Midbrain (tissue), 1 donor: ENCODE results near the gene CASP6.

Experiments used
- DNase-seq: peaks from one replicate; lab custom pipeline; 2025; lab: John Stamatoyannopoulos, UW

Gene CASP6

DNA sequence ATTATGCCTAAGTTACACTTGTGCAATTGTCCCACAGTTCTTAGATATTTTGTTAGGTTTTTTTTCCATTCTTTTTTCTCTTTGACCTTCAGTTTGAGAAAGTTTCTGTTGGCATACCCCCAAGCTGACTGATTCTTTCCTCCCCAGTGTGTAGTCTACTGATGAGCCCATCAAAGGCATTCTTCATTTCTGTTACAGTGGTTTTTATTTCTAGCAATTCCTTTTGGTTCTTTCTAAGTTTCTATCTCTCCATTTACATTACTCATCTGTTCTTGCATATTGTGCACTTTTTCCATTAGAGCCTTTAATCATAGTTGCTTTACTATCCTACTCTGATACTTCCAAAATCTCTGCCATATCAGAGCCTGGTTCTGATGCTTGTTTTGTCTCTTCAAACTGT lies 31.9 kb downstream of the CASP6 start:
- DNase-seq, result no peak

DNA sequence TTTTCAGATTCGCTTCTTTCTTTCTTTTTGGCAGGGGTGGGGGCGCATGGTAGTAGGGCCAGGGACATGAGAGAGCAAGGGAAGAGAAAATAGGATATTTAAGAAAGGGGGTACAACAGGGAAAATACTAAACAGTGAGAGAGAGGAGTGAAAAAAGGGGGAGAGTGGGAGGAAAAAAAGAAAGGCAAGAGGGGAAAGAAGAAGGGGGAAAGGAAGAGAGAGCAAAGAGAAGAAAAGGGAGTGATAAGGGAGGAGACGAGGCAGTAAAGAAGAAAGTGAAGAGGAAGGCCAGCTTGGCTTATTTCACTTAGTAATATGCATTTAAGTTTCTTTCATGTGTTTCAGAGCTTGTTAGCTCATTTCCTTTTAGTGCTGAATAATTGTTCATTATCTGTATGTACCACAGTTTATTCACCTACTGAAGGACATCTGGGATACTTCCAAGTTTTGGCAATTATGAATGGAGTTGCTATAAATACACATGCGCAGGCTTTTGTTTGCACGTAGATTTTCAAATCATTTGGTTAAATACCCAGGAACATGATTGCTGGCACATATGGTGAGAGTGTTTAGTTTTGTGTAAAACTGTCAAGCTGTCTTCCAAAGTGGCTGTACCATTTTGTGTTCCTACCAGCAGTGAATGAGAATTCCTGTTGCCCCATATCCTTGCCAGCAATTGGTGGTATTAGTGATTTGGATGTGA lies 37.3 kb downstream of the CASP6 start:
- no peak for DNase-seq

DNA sequence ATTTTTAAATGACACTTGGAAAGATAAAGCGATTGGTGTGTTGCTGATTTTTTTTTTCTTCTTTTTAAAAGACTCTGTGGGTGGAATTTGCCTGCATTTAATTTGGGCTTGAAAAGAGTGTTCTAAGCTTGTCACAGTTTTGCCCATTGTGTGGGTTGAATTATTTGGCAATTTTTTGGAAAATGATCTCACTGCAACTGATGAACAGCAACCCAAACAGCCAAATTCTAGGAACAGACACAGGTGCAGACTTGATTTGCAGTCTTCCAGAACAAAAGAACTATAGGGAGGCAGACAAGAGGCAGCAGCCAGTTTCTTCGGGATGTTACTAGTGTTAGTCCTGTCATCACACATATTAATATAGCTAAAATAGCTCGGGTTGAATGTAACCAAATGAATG lies 40.5 kb downstream of the CASP6 start:
- DNase-seq, result no peak

DNA sequence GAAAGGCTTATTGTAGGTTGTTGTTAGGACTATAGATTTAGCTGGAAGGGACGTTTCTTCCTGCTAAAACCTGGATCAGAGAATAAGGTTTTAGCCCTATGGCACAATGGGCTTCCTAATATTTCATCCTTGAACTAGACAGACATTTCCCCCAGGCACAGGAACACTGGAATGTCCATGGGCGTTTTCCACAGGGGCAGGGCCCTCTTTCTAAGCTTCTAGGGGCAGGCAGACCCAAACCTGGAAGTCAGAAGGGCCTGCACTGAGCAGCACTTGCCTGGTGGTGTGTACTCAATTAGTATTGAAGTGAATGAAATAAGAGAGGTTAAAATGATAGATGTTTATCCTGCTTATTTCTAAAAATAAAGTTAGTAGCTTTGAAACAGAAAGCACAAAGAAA lies 41.1 kb downstream of the CASP6 start:
- DNase-seq, result no peak

DNA sequence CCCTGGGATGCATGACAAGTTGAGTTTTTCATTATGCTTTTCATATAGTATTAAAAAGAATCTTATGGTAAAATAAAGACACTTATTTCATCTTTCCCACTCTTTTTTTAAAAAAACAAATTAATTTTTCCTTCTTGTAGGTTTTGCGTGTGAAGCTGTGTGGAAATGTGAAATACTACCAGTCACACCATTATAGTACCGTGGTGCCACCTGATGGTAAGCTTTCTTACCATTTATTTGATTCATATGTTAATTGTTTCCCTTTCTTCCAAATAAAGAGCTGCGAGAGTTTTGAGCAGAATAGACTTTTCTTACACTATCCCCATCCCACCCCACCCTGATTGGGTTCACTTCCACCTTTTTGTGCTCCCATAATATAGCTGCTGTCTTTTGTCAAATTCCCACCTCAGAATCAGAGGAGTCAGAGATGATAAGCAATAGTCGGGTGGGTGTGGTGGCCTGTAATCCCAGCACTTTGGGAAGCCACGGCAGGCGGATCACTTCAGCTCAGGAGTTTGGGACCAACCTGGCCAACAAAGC lies 44.3 kb downstream of the CASP6 start:
- DNase-seq, result no peak

DNA sequence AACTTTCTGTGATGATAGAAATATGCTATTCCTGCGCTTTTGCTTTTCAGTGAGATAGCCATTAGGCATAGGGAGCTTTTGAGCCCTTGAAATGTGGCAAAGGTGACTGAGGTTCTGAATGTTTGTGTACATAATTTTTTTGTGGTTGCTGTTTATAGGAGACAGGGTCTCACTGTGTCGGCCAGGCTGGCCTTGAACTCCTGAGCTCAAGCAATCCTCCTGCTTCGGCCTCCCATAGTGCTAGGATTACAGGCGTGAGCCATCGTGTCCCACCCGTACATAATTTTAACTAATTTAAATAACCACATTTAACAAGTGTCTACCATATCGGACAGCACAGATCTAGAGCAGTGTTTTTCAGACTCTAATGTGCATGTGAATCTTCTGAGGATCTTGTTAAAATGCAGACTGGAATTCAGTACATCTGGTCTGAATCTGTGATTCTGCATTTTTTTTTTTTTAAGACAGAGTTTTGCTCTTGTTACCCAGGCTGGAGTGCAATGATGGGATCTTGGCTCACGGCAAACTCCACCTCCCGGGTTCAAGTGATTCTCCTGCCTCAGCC lies 45.3 kb downstream of the CASP6 start:
- no peak for DNase-seq

DNA sequence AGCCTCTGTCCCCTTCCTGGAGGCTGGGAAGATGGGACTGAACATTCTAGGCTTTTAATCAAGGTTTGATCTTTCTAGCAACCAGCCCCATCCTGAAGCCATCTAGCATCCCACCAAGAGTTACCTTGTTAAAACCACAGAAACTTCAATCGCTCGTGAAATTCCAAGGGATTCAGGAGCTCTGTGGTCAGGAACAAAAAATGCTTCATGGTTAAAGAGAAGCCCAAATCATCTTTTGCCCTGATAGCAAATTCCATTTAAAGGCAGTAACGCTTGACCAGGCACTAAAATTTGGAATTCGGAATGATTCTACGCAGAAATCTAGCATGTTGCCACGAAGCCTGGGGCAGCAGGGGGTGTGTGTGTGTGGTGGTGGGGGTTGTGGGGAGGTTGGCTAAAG lies 47.8 kb downstream of the CASP6 start:
- no peak for DNase-seq

DNA sequence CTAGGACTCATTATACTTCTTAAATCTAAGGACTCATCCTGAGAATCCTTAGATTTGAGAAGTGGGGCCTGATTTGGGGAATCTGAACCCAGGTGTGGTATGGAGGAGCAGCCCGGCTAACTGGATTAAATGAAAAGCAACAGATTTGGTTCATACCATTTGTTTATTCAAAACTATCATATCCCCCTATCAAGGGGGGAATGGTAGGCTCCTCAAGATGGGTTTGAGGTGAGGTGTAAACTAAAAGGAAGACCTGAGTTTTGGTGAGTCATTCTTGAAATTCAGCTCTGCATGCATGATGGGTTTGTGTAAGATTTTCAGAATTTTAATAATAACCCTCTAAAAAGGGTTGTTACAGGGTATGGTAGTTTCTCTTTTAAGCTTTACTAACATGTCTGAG lies 53.4 kb downstream of the CASP6 start:
- DNase-seq, result no peak

DNA sequence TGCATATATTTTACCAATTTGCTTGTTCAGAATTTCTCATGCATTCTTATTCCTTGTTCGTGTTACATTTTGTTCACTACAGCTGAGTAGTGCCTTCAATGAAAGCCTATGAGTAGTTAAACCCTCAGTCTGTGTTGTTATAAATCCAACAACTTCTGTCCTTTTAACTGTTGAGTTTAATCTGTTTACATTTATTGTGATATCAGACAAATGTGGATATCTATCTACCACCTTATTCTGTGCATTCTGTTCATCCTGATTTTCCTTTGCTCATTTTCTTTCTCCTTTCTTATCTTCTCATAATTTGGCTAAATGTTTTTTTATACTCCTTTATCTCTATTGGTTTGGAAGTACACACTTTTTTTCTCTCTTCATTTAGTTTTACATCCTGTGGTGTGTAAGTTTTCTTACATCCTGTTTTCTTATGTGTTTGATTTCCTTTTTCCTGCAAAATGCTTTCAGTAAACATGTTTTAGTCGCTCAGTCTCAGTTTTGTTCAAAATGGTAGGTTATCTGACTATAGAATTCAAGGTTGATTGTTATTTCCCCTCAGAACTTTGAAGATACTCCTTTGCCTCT lies 54.2 kb downstream of the CASP6 start:
- DNase-seq, result no peak

DNA sequence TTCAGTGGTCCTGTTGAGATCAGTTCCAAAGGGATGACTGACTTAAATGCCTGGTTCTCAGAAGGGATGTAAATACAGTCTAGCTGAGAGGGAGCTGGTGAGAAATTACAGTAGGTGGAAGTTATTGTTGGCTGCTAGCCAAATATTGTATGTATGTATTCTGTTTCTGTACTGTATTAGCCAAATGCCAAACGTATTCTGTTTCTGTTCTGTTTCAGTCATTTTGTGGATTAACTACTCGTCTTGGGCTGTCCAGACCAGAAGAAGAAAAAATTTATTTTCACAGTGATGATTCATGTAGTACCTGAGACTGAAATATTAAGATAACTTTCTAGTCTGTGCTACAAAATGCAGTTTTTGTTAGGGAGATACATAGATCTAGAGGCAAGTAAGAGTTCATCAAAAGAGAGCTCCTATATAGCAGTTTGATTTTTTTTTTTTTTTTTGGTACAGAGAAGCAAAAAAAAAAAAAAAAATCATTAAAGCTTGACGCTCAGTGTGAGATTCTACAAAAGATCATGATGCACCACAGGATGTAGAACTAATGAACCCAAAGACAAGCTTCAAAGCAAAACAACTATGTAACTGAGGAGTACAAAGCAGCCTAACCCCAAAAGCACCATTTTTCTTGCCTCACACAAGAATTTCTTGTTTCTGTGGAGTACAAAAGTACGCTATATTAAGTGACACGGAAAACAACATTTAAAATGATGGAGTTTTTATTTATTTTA lies 54.8 kb downstream of the CASP6 start:
- DNase-seq, result no peak

DNA sequence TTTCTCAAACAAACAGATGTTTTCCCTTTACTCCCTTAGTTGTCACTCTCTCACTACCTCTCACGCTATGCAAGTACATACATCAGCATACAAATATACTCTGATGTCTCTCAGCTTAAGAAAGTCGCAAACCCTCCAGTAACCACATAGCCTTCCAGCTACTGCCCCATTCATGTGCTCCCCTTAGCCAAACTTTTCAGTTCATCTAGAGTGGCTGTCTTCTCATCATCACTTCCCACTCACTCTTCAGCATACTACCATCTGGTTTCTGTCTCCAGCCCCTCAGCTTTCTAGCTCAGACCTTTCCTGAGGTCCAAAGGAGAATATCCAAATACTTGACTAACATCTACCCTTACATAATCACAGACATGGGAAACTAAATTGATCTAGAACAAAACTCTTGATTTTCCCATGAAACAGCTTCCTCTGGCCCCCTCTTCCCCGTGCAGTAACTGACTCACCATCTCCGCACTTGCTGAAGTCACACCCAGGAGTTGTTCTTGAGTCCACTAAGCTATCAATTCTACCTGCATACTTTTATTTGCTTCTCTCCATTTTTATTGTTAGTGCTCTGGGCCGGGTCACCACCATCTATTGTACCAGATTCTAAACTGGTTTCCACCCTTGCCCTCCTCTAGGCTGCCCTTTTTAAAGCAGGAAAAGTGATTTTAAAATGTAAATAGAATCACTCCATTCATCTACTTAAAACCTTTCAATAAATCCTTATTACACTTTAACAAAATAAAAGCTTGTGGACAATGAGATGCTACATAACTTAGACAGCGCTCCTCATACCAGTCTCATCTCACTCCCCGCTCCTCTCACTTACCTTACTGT lies 57.2 kb downstream of the CASP6 start:
- DNase-seq, result no peak

DNA sequence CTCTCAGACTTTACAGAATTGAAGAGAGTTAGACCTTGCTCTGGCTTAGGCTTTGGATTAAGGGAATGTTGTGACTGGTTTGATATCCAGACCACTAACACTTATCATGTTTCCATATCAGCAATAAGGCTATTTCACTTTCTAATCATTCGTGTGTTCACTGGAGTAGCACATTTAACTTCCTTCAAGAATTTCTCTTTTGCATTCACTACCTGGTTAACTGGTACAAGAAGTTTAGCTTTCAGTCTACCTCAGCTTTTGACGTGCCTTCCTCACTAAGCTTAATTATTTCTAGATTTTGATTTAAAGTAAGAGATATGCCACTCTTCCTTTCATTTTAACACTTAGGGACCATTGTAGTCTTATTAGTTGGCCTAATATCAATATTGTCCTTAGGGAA lies 62.6 kb downstream of the CASP6 start:
- DNase-seq, result no peak
